ENCODE results near the gene FAT4. TPM values are rescaled to one million over a fixed set of nuclear protein-coding genes. Genes with fewer than 3 reads are reported as not detected.

FAT4 gene
- total and polyA plus RNA-seq, 7 donors, result 0.35 to 8.4 (median 1.6) TPM

DNA sequence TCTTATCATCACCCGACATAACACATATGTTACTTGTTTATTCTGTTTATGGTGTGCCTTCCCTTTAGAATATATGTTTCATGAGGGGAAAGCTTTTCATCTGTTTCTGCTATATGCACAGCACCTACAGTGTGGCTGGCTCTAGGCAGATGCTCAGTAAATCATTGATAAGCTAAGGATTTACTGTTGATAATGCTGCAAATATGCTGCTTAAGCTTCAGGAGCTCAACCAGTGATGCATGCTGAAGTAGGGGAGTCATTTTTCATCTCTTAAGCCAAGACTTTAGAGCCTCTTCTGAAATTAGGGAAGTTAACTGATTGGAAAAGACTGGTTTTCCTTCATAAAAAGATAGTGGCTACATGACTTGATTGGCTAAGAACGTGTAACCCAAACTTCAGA lies 16.4 kb downstream of the FAT4 start:
- Histone ChIP-seq H3K4me3 (no peak overlapping the region), H3K27me3 (ENCODE audit: insufficient read depth in 3 of 3, low read length in 2 of 3) (no peaks in the 10 kb centered on the region), H3K27ac (no peak overlapping the region), H3K36me3 (ENCODE audit: insufficient read depth in 1 of 2, low read depth in 1 of 2) (no peaks in the 10 kb centered on the region), H3K9me3 (no peaks in the 10 kb centered on the region), H3K4me1 (peaks cover under 1% of the 10 kb centered on the region)
- DNase-seq (no peak), ATAC-seq (no peak)
- intact Hi-C loops (cut with DNase I), result no loop called here
- 93 to 96% (median 95%) methylated on average over 2 of the region's 2 CpGs for WGBS, 3 donors
- no peak for TF ChIP-seq CTCF (IDR thresholded peaks at IDR 0.05)

GRCh38 chr4:125334926-125335325 lies 20.2 kb downstream of the FAT4 start:
- intact Hi-C loops (cut with DNase I), result no loop called here
- H3K27me3 ChIP-seq (ENCODE audit: insufficient read depth in 3 of 3, low read length in 2 of 3), result no peaks in the 10 kb centered on the region
- H3K9me3 ChIP-seq, result no peaks in the 10 kb centered on the region
- H3K4me3 ChIP-seq, result no peak overlapping the region
- DNase-seq (no peak), ATAC-seq (no peak)
- peaks cover 3% of the 10 kb centered on the region for H3K4me1 ChIP-seq
- no peaks in the 10 kb centered on the region for H3K36me3 ChIP-seq (ENCODE audit: insufficient read depth in 1 of 2, low read depth in 1 of 2)
- WGBS, 3 donors, result 15 to 39% (median 28%) methylated on average over 1 of the region's 1 CpG
- no peak for TF ChIP-seq CTCF (IDR thresholded peaks at IDR 0.05)
- no peak overlapping the region for H3K27ac ChIP-seq

GRCh38 chr4:125338814-125339213 lies 24.1 kb downstream of the FAT4 start:
- no peaks in the 10 kb centered on the region for H3K9me3 ChIP-seq
- intact Hi-C loops (cut with DNase I), result no loop called here
- peaks cover 3% of the 10 kb centered on the region for H3K4me1 ChIP-seq
- 66 to 74% (median 68%) methylated on average over 4 of the region's 4 CpGs for WGBS, 3 donors
- no peaks in the 10 kb centered on the region for H3K27me3 ChIP-seq (ENCODE audit: insufficient read depth in 3 of 3, low read length in 2 of 3)
- no peak for TF ChIP-seq CTCF (IDR thresholded peaks at IDR 0.05)
- no peaks in the 10 kb centered on the region for H3K36me3 ChIP-seq (ENCODE audit: insufficient read depth in 1 of 2, low read depth in 1 of 2)
- no peak for DNase-seq
- H3K4me3 ChIP-seq, result no peak overlapping the region
- H3K27ac ChIP-seq, result no peak overlapping the region
- ATAC-seq, result no peak

- no peak overlapping the region for H3K4me3 ChIP-seq
- no peak for DNase-seq
- intact Hi-C loops (cut with DNase I), result no loop called here
- ATAC-seq, result no peak
- H3K36me3 ChIP-seq (ENCODE audit: insufficient read depth in 1 of 2, low read depth in 1 of 2), result no peaks in the 10 kb centered on the region
- H3K27me3 ChIP-seq (ENCODE audit: insufficient read depth in 3 of 3, low read length in 2 of 3), result no peaks in the 10 kb centered on the region
- no peaks in the 10 kb centered on the region for H3K9me3 ChIP-seq
- no peaks in the 10 kb centered on the region for H3K4me1 ChIP-seq
- no peak overlapping the region for H3K27ac ChIP-seq
- 88 to 91% (median 89%) methylated on average over 2 of the region's 2 CpGs for WGBS, 3 donors
- TF ChIP-seq CTCF (IDR thresholded peaks at IDR 0.05), result no peak
Measured at GRCh38 chr4:125344198-125344597, 29.4 kb downstream of the FAT4 start.

DNA sequence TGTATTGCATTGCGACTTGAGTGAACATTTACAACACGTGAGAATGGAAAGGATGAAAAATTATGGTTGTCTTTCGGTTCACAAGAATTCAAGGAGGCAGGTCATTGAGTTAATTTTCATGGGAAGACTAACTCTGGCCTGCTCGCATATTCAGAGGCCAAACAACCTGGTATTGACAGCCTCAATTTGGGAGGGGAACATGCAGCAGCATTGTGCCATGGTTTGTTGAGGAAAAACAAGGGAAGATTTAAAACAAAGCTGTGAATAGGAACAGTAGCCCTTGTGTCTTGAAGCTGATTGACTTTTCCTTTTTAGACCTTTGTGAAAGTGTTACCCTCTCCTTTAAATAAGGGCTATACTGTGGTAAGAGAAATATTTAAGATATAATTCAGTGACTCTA lies 31.9 kb downstream of the FAT4 start:
- intact Hi-C loops (cut with DNase I), result no loop called here
- H3K4me1 ChIP-seq, result no peaks in the 10 kb centered on the region
- no peak for ATAC-seq
- H3K9me3 ChIP-seq, result no peaks in the 10 kb centered on the region
- no peak overlapping the region for H3K4me3 ChIP-seq
- H3K27me3 ChIP-seq (ENCODE audit: insufficient read depth in 3 of 3, low read length in 2 of 3), result no peaks in the 10 kb centered on the region
- DNase-seq, result no peak
- TF ChIP-seq CTCF (IDR thresholded peaks at IDR 0.05), result no peak
- H3K27ac ChIP-seq, result no peak overlapping the region
- no peaks in the 10 kb centered on the region for H3K36me3 ChIP-seq (ENCODE audit: insufficient read depth in 1 of 2, low read depth in 1 of 2)
- WGBS, 3 donors, result 83 to 87% (median 86%) methylated on average over 4 of the region's 4 CpGs
